GM18909 (cell line): Measurements from ENCODE around the gene CDCP1.
"Not testable (repeated sequence)": the region's sequence is repeated elsewhere in the genome, so short reads cannot be mapped to it uniquely, and the experiment has no call there.

Experiments used
- ATAC-seq: cut with Tn5 transposase; IDR thresholded peaks from one replicate; pipeline ENCODE4 v1.9.1; 2021; ENCODE audit warnings: mild to moderate bottlenecking; ENCODE audit not compliant: unreplicated experiment, poor library complexity

Gene CDCP1

DNA sequence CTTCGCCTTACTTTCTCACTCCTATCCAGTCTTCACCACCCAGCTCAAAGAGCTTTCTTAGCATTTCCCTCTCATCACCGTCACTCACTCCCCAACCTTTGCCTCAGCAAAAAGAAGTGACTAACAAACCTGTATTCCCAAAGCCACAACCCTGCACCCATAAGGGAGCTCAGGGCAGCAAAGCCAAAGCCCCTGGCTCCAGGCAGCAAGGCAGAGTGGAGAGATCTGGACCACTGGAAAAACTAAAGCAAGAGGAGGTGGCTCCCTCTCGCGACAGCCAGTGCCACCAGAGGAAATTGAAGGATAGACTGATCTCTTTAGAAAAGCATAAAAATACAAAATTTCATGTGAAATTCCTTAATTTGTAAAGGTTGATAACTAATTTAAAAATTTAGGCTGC, 25.1 kb upstream of the CDCP1 start:
- no peak for ATAC-seq

DNA sequence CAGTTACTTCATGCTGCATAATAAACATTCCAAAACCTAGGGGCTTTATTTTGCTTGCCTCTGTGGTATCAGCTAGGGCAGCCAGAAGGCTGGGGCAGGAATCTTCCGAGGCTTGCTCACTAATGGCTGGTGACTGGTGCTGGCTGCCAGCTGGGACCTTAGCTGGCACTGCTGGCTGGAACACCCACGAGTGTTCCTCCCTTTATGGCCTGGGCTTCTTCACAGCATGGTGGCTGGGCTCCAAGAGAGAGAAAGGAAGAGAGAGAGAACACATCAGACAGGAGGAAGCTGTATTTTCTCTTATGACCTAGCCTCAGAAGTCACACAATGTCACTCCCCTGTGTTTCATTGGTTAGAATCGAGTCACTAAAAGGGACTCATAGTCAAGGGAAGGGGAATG, 23.9 kb upstream of the CDCP1 start:
- ATAC-seq = no peak

DNA sequence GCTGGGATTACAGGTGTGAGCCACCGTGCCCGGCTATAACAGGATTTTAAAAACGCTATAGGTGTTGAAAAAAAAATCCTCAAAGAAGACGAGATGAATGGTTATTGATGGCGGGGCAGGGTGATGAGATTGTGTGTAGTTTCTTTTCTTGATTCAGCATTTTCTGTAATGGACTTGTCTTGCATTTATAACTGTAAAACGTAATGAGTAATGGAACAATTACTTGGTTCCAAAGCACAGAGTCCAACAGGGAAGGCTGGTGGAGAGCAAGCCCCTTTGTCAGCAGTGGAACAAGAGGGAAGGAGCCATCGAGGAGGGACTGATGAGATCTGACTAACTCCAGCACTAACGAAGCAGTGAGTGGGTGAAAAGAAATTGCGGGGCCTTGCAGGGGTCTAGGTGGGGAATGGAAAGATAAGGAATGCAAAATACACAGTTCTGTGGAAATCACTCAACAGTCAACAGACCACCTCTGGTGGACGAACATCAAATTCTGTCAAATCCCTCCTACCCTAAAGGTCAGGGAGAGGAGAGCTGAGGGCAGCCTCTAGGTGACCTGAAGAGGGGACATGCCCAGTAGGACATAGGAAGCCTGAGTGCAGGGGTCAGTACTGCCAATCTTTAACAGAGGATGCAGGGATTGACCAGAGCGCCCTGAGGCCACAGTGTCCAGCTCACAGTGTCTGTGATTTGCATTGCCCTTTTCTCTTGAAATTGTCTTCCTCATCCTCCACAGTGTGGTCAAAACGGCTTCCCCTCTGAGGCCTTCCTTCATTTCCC, 23.1 kb upstream of the CDCP1 start:
- ATAC-seq = no peak

DNA sequence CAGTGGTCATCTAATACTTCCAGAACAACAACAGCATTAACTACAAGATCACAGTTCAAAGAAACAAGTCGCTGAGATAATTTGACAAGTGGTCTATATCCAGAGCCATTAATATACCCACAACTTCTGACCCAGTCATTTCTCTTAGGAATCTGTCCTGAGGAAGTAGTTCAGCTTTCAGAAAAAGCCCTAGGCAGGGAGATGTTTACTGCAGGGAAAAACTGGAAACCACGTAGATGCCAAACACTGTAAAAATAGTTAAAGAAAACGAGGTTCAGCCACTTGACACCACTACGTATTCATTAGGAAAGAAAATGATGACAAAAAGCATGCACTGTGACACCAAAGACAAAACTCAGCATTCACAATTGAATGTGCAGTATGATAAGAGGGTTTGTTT, 22.3 kb upstream of the CDCP1 start:
- ATAC-seq = no peak

DNA sequence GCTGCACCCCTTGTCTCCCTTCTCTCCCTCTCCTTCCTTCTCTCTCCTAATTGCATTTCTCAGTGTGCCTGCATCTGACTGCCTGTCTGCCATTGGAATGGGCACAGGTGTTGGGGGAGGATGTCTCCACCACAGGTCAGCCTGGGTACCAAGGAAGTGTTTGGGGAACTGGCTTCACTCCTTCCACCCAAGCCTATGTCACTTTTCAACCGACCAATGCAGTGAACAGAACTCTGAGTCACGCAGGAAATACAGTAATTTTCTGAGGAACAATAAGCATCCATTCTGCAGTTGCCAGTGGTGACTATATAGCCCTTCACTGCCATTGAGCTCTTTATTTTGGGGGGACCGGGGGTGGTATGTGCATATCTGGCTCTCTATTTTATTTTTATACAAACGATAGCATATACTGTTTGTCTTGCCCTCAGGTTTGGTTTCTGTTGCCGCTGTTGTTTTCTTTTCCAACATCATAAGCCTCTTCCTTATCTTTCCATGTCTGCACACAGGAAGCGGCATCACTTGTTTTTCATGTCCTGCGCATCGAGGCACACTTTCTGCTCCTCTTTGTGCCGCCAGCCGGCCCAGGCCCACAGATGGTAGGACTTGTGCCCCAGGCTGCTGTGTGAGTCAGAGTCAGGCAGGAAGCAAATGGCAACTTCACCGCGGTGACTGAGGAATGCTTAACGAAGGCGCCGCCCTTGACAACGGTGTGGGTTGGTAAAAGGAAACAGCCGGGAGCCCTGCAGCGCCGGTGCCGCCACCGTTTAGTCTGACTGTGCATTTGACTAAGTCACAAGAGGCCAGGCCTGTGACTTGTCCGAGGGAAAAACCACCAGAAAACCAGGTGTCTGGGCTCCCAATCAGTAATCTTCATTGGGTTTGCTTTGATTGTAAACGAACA, 21.1 kb upstream of the CDCP1 start:
- ATAC-seq = peak; percentile 87

DNA sequence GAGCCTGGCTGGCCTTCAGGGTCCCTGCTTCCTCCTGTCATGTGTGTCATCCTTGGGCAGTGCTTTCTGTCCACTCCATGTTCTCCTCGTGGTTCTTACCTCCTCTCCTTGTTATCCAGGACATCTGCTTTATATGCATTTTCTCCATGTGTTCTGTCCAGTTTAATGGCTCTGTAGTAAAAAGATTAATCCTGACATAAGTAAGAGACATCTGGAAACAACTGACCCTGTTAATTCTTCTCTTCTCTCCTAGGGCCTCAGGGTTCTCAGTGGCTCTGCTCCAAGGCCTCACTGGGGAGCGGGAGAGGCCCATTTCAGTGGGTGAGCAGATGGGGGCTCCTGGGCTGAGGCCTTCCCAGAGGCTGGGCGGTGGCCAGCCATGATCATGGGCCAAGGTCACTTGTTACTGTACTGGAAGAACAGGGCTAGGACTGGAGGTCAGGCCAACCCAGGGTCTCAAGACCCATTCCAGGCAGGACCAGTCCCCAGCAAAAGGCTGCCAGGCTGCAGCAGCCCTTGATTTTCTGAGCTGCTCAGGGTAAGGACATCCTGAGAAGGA, 20.2 kb upstream of the CDCP1 start:
- ATAC-seq = no peak

DNA sequence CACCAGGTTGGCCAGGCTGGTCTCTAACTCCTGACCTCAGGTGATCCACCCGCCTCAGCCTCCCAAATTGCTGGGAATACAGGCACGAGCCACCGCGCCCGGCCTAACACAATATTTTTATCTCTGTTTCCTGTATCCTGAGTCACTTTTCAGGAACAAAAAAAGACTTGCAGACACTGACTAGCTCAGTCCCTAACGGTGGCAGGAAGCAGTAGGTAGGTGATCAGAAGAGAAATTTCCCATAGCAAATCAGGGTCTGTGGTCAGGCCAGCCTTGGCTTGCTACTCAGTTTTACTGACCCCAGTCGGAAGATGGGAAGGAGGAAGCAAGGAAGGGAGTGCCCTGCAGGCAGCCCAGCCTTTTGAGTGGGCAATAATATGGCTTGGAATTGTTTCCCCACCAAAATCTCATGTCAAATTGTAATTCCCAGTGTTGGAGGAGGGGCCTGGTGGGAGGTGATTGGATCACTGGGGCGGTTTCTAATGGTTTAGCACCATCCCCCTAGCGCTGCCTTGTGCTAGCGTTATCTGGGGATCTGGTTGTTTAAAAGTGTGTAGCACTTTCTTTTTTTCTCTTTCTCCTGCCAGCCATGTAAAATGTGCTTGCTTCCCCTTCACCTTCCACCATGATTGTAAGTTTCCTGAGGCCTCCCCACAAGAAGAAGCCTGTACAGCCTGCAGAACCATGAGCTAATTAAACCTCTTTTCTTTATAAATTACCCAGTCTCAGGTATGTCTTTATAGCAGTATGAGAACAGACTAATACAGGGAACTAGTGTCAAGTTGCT, 19.5 kb upstream of the CDCP1 start:
- no peak for ATAC-seq

DNA sequence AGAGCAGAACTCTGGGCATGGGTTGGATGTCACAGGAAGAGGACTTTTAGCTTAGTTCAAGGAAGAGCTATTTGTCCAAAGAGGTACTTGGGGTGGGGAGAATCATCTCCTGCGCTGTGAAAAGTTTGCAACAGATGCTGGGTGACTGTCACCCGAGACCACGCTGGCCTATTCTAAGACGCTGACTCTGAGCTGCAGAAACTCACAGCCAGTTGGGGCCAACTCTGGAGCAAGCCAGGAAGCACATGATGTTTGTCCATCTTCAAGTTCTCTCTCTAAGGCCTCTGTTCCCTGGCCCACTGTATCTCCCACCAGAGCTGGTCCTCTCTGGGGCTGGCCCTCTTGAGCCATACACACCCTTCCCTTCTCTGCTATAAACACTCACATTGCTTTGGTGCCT, 17.9 kb upstream of the CDCP1 start:
- no peak for ATAC-seq

DNA sequence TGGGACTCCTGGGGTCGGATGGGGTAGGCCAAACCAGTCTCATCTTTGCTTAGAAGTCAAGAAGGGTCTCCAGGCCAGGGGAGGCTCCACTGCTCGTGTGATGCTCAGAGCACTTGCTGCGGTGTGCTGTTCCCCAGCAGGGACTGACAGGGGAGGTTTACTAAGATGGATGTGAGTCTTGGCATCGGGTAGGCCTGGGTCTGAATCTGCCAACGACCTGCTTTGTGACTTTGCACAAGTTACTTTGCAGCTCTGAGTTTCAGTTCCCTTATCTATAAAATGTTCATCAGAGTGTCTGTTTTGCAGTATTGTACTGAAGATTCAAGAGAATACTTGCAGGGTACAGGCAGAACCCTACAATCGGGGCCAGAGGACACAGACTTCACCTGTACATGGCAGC, 17.3 kb upstream of the CDCP1 start:
- ATAC-seq = peak; percentile 67

DNA sequence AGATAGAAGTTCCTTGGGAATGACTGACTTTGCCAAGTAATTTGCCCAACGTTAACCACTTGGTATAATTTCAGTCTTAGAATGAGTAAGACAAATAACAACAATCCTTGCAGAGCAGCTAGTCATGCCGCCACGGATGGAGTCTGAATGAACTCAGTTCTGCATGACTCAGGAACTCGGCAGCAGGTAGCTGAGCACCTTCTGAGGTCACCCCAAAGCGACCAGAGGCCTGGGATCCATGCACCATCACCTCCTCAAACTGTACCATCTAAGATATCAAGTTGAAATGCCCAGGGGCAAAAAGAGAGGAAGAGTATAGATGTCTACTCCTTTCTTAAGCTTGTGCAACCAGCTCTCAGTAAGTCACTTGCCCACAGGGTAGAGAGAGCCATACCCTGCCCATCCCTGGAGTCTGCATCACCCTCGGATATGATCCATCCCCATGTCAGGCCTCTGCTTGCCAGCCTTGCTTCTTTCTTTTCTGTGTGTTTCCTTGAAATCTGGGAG, 8.5 kb upstream of the CDCP1 start:
- ATAC-seq = no peak

DNA sequence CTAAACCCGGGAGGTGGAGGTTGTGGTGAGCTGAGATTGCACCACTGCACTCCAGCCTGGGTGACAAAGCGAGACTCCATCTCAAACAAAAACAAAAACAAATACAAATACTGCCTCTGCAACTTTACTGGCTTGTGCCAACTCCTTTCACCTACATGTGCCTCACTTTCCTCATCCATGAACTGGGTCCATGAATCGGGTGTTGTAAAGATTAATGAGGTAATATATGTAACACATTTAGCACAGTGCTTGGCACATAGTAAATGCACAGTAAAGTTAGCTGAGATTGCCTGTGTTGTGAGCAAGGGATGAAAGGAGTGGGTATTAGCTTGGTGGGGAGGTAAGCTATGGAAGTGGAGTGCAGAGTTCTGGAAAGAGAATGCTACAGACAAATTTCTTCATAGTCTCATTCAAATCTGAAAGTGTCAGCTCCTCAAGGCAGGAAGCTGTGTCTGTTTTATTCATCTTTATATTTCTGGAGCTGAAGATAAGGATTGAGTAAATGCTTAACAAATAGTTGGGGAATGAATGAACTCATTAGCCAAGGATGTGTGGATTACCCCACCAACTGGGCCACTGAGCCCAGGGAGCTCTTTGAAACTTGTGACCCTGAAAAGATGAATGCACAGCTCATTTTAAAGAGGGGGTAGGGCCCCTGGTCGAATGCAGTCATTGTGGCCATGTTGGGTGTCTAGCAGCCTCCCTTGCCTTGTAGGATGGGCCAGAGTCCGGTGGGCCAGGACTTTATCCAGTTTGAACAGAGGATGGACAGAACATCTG, 7.7 kb upstream of the CDCP1 start:
- no peak for ATAC-seq

DNA sequence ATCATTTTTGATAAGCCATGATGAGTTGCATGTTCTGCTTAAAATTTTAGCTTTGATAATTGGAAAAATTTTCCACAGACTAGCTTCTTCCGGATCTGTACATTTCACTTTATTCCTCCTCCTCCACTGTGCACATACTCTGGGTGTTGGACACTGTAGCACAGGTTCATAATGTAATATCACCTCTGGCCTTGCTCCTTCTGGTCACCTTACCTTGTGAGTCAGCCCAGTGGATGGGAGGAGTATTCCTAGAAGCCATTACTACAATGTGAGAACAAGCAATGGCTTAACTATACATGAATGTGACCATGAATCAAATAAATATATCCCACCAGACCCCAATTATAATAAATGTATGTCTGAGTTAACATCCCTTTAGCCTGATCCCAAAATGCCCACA, 6.1 kb upstream of the CDCP1 start:
- no peak for ATAC-seq

DNA sequence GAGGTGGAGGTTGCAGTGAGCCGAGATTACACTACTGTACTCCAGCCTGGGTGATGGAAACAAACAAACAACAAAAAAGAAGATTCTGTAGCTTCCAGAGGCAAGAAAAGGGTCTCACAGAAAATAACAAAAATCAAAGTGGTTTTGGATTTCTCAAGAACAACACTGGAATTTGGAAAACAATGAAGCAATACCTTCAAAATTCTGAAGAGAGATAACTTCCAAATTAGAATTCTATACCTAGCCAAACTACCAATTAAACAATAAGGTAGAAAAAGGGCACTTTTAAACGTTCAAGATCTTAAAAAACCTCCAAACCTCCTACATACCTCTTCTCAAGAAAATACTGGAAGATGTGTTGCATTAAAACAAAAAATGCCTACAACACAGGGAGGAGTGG, 4.9 kb upstream of the CDCP1 start:
- no peak for ATAC-seq

DNA sequence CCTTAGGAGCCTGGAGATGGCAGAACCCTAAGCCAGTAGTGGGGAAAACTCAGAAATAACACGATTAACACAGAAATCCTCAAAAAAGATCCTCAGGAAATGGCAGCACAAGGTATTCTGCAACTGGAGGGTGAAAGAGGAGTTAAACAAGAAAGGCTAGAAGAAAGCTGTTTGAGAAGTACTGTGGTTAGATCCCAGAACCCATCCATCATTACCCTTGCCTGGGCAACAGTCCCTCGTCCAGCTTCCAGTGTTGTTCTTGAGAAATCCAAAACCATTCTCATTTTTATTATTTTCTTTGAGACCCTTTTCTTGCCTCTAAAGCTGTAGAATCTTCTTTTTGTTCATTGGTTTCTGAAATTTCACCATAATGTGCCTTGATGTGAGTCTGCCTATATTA, 2.7 kb upstream of the CDCP1 start:
- no peak for ATAC-seq

DNA sequence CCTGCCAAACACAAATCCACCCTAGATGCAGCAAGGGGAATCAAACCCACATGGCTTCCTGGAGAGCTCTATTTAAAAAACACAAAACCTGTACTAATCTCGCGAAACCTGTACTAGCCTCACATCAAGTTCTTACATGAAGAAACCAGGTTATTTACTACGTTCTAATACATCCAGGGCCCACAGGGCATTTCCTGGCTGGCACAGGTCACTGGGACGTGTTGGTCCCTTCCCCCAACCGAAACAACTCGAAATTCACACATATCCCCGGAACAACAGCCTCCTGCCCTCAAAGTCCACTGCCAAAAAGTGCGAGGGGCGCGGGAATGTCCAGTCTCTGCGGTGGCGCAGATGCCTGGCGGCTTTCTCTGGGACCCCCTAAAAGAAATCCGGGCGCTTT, 955 bp downstream of the CDCP1 start:
- ATAC-seq = no peak

DNA sequence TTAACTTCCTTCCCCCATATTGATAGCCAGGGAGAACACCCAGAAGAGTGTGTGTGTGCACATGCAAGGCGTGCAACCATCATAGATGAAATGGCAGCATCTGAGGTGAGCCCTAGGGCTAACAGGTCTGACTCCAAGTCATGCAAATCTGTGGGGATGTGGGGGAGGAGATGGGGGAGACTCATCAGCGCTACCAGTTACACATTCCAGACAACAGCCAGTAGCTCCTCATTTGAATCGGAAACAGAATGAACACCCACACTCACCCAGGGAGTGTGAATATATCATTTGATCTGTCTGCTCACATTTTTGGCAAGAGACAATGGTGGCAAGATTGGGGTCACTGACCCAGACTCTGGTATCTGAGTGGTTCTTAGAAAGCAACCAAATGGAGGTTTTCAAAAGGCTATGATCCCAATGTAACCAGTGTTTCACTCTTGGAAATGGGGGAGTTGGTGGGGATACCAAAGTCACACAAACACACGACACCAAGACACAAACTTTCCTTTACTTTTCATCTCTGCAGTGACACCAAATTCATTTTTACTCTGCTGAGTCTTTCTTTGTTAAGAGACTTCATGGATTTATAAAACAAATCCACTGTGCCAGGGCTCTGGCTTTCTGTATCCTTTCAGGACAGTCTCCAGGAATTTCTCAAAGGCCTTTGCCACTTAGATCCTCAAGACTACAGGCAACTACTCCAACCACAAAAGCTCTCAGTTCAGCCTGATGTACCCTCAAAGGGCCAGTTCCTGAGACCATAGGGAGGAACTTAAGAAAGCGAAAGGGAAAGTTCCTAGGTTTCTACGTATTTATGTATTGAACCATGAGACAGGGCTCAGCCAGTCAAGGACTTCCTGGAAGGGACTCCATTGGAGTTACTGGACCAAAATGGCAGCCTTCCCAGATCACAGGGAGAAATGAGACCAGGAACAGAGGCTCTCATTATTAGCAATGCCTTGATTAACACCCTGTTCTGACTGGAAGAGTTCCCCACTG, 2.2 kb downstream of the CDCP1 start:
- ATAC-seq = peak; percentile 62

DNA sequence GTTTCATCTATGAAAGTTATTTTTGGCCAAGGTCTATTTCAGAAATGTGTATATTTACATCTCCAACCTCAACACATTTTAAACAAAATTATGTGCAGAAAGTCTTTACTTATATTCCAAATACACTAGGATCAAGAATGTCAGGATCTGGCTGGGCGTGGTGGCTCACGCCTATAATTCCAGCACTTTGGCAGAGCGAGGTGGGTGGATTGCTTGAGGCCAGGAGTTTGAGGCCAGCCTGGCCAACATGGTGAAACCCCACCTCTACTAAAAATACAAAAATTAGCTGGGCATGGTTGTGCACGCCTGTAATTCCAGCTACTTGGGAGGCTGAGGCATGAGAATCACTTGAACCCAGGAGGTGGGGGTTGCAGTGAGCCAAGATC, 5.4 kb downstream of the CDCP1 start:
- ATAC-seq = not testable (repeated sequence)

DNA sequence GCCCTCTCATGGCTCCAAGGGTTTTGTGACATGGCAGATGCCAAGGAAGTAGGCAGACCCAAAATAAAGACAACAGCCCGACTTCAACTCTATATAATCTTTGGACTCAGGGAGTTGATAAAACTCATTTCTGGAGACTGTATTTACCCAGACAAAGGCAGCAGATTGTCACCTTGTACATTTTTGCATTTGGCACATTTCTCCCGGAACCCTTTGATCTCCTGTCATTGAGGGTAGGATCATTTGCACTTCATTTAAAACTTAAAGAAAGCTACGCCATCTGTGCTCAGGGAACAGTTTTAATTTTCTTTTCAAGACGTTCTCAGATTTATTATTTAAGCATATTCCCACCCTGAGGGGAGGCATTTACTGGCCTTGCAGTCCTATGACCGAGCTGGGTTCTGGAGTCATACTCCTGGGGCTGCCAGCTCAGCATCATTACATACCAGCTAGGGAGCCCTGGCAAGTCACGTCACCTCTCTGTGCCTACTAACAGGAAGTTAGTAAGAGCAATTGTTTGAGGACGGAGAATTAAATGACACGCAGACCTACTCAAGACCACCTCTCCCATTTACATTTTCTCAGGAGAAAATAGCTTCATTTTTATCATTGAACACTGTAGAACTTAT, 5.9 kb downstream of the CDCP1 start:
- ATAC-seq = no peak
